Left ventricle myocardium inferior (tissue), 1 donor: Measurements from ENCODE around the gene LTBP1. TPM values are rescaled to one million over a fixed set of nuclear protein-coding genes. Genes with fewer than 3 reads are reported as not detected.

ENCODE experiments used
- DNase-seq: peaks from one replicate; pipeline ENCODE4 v3.0.0-alpha.2; 2020
- H3K27ac ChIP-seq: fragments of 200-600 bp; replicated peaks from 2 replicates; pipeline ENCODE4 v1.8.0; 2021
- H3K27me3 ChIP-seq: fragments of 200-600 bp; 2 replicates; pipeline ENCODE4 v1.8.0; 2021; ENCODE audit warnings: low read depth
- H3K36me3 ChIP-seq: fragments of 200-600 bp; 2 replicates; pipeline ENCODE4 v1.8.0; 2021
- H3K4me1 ChIP-seq: fragments of 200-600 bp; 2 replicates; pipeline ENCODE4 v1.8.0; 2021
- H3K4me3 ChIP-seq: fragments of 200-600 bp; 2 replicates; pipeline ENCODE4 v1.8.0; 2021; ENCODE audit warnings: mild to moderate bottlenecking, moderate library complexity
- H3K9me3 ChIP-seq: fragments of 200-600 bp; replicated peaks from 2 replicates; pipeline ENCODE4 v1.8.0; 2021
- intact Hi-C: fragments of 100-400 bp; cut with micrococcal nuclease; formaldehyde crosslinking; loops from one replicate; pipeline ENCODE4 v1.11.0; 2022
- total RNA-seq: library from RNA; stranded (reverse); fragmentation: NEBNext Ultra II Directional; extraction: Animal tissue kit (Norgen Biotek cat#: 25700); gene quantifications from one replicate; pipeline ENCODE4 v1.2.1, GENCODE V29; 2021
- TF ChIP-seq, protein P1 (sequence below): fragments of 200-600 bp; IDR thresholded peaks from 2 replicates; pipeline ENCODE4 v1.8.0; 2021; ENCODE audit warnings: antibody characterized with exemption, mild to moderate bottlenecking, borderline replicate concordance
- donor health status: DM: no; HTN: yes; CAD: no; lungs with severe emphysema.

The LTBP1 gene
- total RNA-seq, 1 donor from 2014 or later, result 88.9 TPM

DNA sequence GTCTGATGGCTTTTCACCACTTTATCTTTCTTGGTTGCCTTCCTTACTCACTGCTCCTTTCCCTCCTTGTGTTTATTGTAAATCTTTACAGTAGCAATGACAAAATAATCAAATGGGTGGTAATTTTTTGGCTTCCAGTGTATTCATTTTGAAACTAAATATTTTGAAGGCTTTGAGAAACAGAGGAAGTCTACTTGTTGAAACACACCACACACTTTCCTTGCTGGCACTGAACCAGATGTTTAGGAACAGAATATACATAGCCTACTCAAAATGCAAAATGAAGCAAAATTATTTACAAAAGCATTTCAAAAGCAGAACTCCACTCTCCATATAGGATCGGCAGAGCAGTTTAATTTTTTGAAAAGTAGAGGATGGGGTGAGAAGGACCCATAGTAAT, 189.8 kb downstream of the LTBP1 start:
- intact Hi-C loops, result no loop called here
- DNase-seq, result no peak
- H3K9me3 ChIP-seq, result no peaks in the 10 kb centered on the region
- peaks cover 90% of the 10 kb centered on the region for H3K4me1 ChIP-seq
- peak overlapping the region; percentile 57 for H3K4me3 ChIP-seq
- TF ChIP-seq, protein P1, sequence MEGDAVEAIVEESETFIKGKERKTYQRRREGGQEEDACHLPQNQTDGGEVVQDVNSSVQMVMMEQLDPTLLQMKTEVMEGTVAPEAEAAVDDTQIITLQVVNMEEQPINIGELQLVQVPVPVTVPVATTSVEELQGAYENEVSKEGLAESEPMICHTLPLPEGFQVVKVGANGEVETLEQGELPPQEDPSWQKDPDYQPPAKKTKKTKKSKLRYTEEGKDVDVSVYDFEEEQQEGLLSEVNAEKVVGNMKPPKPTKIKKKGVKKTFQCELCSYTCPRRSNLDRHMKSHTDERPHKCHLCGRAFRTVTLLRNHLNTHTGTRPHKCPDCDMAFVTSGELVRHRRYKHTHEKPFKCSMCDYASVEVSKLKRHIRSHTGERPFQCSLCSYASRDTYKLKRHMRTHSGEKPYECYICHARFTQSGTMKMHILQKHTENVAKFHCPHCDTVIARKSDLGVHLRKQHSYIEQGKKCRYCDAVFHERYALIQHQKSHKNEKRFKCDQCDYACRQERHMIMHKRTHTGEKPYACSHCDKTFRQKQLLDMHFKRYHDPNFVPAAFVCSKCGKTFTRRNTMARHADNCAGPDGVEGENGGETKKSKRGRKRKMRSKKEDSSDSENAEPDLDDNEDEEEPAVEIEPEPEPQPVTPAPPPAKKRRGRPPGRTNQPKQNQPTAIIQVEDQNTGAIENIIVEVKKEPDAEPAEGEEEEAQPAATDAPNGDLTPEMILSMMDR, result no peak
- H3K27me3 ChIP-seq, result no peaks in the 10 kb centered on the region
- H3K27ac ChIP-seq, result peak overlapping the region; percentile 86
- H3K36me3 ChIP-seq, result no peaks in the 10 kb centered on the region

DNA sequence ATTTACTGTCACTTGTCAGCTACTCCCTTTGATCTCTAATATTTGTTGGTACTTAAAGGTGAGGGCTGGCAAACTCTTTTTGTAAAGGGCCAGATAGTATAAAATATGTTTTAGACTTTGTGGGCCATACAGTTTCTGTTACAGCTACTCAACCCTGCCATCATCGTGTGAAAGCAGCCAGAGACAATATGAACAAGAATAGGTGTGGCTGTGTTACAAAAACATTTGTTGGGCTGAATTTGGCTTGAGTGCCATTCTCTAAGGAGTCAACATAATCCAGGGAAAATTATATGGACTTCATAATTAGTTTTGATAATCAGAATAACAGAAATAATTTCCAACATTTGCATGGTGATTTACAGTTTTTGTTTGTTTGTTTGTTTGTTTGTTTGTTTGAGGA, 190.6 kb downstream of the LTBP1 start:
- intact Hi-C loops, result no loop called here
- no peak for DNase-seq
- H3K4me3 ChIP-seq, result peak overlapping the region; percentile 57
- no peaks in the 10 kb centered on the region for H3K9me3 ChIP-seq
- H3K36me3 ChIP-seq, result no peaks in the 10 kb centered on the region
- peaks cover 90% of the 10 kb centered on the region for H3K4me1 ChIP-seq
- peak overlapping the region; percentile 86 for H3K27ac ChIP-seq
- TF ChIP-seq, protein P1, result no peak
- no peaks in the 10 kb centered on the region for H3K27me3 ChIP-seq

DNA sequence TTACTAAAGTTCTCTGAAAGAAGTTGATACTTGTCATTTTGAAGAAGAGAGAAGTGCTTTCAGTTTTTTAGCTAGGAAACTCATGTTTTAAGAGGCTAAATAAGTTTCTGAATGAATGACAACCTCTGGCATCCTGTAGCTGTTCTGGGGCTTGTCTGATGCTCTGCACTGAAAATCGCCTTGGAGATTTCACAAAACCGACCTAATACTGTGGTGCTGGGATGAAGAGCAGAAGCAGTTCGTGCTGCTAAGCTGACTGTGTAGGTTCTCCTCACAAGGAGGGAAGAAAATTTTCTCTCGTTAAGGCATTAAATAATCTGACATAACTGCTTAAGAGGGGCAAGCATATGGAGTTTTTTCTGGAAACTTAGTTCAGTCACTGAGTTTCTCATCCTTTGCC, 193.2 kb downstream of the LTBP1 start:
- intact Hi-C loops, result no loop called here
- Histone ChIP-seq H3K36me3 (no peaks in the 10 kb centered on the region), H3K27ac (peak overlapping the region; percentile 21), H3K27me3 (no peaks in the 10 kb centered on the region), H3K4me3 (no peak overlapping the region), H3K4me1 (peaks cover 93% of the 10 kb centered on the region), H3K9me3 (no peaks in the 10 kb centered on the region)
- TF ChIP-seq, protein P1, result no peak
- no peak for DNase-seq

DNA sequence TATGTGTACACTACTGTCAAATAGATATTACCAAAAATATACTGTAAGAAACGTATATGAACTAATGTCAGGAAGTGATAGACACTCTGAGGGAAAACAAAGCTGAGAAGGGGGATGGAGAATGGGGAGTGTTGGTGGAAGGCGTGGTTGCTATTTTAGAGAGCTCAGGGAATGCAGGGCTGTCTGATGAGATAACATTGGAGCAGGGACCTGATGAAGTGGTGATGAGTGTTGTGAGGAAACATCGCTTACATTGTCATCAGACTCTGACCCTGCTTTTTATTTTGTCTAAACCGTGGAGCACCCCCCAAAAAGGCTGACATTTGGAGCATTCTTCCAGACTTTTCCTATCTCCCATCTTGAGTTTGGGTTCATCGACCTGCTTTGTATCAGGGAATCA, 194.7 kb downstream of the LTBP1 start:
- peaks cover 87% of the 10 kb centered on the region for H3K4me1 ChIP-seq
- no peaks in the 10 kb centered on the region for H3K27me3 ChIP-seq
- DNase-seq, result no peak
- H3K9me3 ChIP-seq, result no peaks in the 10 kb centered on the region
- no peak overlapping the region for H3K4me3 ChIP-seq
- intact Hi-C loops, result no loop called here
- no peaks in the 10 kb centered on the region for H3K36me3 ChIP-seq
- TF ChIP-seq, protein P1, result no peak
- H3K27ac ChIP-seq, result no peak overlapping the region

DNA sequence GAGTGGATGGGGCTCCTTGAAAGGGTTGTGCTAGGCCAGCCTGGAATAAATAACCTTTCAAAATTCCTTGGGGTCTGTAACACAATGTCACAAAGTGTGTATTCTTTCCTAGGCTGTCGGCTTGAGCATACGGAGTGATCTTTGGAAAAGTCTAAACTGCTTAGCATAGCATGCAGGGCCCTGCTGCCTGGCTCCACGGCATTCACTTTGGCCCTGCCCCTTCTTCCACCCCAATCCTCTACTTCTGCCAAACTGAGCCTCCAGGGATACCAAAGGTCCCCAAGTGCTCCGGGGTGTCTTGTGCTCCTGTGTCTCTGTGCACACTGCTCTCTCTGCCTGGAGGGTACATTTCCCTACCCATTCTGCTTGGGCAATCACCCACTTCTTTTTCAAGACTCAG, 196.1 kb downstream of the LTBP1 start:
- DNase-seq, result no peak
- Histone ChIP-seq H3K4me3 (no peak overlapping the region), H3K36me3 (peaks cover 4% of the 10 kb centered on the region), H3K4me1 (peaks cover 87% of the 10 kb centered on the region), H3K9me3 (no peaks in the 10 kb centered on the region), H3K27ac (no peak overlapping the region), H3K27me3 (no peaks in the 10 kb centered on the region)
- intact Hi-C loops, result no loop called here
- TF ChIP-seq, protein P1, result no peak

DNA sequence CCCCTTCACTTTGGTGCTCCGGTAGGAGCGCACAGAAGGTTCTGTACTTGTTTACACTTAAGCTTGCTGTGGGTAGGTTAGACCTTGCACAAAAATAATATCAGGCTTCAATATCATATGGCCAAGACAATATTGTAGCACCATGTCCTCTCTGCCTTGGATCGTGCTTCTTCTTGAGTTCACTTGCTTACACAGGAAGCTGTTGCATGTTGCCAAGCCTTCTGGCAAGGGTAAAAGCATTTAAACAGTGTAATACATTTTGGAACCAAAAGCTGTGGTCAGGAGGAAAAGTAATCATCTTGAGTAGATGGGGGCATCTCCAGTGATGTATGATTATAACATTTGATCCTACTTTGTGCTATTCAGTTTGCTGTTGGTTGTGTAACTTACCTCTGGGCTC, 197.5 kb downstream of the LTBP1 start:
- no peaks in the 10 kb centered on the region for H3K9me3 ChIP-seq
- no peak overlapping the region for H3K4me3 ChIP-seq
- no peaks in the 10 kb centered on the region for H3K27me3 ChIP-seq
- DNase-seq, result no peak
- H3K27ac ChIP-seq, result peak overlapping the region; percentile 45
- TF ChIP-seq, protein P1, result no peak
- peaks cover 80% of the 10 kb centered on the region for H3K4me1 ChIP-seq
- H3K36me3 ChIP-seq, result peaks cover 13% of the 10 kb centered on the region
- intact Hi-C loops, result no loop called here
